Measurements from ENCODE around the gene CDH26.
"Not testable (repeated sequence)": the region's sequence is repeated elsewhere in the genome, so short reads cannot be mapped to it uniquely, and the experiment has no call there.

CDH26 gene

DNA sequence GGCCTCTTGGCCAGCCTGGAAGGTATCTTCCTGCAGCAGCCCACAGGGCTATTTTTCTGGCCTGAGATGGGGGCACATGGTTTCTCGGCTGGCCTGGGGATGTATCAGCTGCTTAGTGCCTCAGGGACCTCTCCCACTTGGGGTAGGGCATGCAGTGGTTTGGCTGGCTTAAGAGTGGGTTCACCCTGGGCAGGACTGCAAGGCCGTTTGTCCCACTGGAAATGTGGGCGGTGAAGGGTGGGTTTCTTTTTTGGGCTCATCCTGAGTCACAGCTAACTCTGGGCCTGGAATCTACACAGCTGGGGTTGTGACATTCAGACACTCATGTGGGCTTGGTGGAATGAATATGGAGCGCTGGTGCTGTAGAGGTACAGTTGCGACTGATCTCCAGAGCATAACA, 62.0 kb downstream of the CDH26 start:
- no peak for DNase-seq

DNA sequence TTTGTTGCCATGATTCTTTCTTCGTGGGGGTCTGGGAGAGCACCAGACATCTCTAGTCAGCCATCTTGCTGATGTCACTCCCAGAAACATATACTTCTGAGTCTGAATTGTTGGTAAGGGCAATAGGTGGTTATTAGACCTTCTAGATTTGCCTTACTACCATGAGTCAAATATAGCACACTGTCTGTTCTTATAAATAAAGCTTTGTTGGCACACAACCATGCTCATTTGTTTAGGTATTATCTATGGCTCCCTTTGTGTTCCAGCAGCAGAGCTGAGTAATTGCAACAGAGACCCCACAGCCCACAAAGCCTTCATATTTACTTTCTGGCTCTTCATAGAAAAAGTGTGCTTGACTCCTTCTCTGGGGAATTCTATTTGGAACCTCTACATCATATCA, 62.9 kb downstream of the CDH26 start:
- no peak for DNase-seq

DNA sequence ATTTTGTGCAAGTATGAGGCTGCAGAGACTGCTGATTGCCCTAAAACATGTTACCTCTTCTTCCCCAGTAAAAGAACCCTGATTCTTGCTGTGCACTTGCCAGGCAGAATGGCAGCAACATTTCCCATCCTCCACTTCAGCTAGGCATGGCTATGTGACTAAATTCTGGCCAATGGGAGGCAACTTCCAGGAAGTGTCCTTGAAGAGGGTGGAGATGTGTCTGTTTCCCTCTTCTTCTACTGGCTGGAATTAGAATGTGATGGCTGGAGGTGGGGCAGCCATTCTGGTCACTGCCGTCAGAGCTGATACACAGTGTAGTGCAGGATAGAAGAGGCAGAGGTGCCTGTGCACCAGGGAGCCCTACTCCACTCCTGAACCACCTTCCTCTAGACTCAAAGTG, 64.6 kb downstream of the CDH26 start:
- DNase-seq: no peak

DNA sequence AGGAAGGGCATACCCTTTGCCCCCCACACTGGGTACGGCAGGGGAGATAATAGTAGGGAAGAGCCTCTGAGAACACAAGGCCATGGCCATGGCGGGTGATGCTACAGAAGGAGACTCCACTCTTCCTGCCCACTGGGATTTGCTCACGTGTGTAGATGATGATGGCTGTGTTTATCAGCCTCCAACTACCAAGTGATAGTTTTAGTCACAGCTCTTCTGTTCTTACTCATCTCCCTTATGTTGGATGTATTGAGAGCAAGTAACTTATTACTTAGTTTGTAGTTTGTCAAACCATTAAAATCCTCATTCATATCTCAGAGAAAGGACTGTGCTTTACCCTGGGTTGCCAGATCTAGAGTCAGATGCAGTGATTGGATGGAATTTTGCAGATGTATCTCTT, 66.0 kb downstream of the CDH26 start:
- DNase-seq: no peak

DNA sequence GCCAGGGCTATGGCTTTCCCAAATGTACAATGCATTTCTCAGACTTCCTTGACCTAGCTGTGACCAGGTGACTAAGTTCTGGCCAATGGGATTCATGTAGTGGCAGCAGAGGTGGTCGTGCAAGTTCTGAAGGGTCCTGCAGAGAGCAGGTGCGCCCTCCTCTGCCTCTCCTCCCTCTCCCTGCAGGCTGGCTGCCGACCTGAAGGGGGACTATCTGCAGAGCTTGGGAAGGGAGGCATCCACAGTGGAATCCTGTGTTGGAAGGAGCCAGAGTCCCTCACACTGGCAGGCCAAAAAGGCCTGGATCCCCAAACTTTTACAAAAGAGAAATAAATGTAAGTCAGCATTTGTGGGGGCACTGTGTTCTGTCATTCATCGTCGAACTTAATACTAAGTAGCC, 66.6 kb downstream of the CDH26 start:
- no peak for DNase-seq

DNA sequence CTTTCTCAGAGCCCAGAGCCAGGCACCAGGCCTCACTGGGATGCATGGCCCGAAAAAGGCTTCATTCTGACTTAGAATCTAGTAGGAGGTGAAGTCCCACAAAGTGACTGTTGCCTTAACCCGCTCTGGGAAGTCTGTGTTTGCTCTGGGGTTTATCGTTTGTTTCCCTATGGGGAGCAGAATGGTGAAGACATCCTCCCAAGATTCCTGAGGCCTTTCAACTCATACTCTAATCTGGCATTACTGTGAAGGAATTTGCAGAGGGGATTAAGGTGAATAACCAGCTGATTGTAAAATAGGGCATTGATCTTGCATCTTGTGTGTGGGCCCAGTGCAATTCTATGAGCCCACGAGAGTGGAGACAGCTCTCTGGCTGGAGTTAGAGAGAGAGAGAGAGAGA, 67.8 kb downstream of the CDH26 start:
- DNase-seq: no peak

DNA sequence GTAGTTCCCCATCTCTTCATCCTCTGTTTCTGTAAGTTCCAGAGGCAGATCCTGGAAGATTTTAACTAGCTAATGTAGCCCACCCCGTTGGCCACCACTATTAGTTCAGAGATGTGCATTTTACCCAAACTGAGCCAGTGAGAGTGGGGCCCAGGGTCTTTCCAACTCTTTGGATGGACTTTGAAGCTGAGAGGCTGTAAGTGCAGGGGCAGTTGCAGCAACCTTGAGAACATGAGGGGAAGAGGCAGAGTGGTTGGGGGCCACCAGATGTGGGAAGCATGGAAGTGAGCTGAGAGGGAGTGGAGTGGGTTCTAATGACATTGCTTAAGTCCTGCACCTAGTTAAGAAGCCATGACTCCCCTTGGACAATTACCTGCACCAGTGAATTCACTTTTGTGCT, 72.2 kb downstream of the CDH26 start:
- DNase-seq: no peak

DNA sequence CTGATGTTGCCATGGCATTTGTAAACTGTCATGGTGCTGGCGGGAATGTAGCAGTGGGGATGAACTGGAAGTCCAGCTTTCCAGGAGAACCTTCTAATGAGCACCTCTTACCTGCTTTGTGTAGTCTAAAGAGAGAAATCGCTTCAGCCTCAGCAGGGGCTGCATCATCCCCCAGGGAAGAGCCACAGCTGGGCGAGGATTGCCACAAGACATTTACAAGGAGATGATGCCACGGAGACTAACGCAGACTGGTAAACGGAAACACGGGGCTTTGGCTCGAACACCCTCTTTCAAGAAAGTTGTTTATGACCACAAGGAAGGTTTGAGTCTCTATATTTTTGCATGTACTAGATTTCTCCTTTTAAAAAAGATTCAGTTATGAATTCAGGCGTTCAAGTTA, 72.9 kb downstream of the CDH26 start:
- no peak for DNase-seq

DNA sequence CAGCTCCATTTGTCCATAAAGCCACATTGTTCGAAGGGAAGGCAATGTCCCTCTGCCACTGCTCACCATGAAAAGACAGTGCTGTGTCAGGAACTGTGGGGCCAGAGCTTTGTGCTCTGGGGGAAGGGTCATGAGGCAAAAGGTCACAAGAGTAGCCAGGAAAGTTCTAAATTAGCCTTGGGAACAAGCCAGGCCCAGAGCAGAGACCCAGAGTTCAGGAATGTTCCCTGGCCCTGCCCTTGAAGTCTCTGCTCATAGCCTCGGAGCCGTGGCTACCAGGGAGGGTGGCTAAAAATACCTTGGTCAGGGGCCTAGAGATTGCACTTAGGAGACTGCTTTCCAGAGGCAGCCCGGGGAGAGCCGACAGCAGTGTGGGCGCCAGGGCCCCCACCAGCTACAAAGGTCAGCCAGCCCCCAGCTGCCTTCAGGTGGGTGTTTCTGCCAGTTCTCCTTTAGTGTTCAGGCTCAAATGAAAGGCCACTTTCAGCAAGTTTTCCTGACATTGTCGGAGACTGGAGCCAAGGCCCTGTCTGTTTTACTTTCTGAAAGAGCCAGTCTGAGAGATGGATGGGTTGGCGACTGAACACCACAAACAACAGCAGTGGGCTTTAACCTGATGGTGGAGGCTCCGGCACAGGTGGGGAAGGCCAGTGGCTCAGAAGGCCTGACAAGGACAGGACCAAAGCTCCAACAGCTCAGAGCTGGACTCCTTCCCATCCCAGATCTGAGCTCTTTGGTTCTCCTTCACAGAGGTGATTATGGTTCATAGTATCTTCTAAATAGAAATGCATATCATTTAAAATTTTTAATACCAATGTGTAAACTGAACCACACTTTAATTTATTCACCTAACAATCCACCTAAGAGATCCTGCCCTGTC, 76.2 kb downstream of the CDH26 start:
- no peak for DNase-seq

DNA sequence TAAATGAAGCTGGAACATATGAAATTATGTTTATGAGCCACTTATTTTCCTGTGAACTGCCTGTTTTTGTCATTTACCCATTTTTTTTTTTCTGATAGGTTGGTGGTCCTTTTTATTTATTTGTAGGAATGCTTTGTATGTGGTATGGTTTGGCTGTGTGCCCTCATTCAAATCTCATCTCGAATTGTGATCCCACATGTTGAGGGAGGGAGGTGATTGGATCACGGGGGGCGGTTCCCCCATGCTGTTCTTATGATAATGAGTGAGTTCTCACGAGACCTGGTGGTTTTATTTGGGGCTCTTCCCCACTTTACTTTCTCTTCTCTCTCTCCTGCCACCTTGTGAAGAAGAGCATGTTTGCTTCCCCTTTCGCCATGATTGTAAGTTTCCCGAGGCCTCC, 77.3 kb downstream of the CDH26 start:
- no peak for DNase-seq

DNA sequence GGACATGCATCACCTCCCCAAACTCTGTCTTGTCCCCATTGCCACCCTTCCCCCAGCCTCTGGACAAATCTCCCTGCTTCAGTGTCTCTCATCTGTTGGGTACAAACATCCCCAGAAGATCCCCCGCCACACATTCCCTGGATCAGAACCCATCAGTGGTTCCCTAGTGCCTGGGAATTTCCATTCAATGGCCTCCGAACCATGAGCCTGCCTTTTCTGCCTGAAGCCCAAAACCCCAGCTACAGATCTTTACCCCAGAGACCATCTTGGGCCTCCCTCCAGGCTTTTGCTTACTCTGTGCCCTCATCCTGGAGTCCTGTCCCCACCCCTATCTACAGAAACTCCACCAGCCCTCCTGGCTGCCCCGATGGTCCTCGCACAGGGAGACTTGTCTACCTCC, 78.1 kb downstream of the CDH26 start:
- no peak for DNase-seq

DNA sequence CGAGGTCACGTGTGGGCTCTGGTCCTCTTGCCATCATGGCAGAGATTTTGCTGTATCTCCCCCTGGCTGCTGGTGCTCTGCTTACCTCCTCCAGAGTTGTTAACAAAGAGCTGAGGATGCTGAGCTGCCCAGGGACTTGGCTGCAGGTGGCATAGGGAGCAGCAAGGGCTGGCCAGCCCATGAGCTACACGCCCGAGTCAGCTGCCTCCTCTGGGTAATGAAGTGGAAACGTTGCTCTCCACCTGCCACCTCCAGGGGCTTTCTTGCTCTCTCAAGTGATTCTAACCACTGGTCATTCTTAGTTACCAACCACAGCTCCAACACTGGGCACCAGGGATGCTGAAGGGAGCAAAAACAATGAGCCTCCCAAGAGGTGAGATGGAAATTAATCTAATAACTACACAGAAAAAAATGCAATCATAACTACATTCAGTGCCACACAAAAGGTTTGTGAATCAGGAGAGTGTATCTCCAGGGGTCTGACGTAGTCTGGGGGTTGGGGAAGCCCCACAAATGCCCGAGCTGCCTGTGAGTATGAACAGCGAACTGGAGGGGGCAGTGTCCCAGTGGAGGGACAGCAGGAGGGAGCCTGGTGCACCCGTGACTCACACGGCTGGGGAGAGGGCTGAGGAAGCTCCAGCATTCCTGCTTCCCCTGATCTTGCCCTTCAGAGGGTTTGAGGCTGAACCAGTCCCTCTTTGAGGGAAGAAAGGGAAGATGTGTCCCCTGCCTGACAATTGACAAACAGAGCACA, 78.7 kb downstream of the CDH26 start:
- DNase-seq: no peak

DNA sequence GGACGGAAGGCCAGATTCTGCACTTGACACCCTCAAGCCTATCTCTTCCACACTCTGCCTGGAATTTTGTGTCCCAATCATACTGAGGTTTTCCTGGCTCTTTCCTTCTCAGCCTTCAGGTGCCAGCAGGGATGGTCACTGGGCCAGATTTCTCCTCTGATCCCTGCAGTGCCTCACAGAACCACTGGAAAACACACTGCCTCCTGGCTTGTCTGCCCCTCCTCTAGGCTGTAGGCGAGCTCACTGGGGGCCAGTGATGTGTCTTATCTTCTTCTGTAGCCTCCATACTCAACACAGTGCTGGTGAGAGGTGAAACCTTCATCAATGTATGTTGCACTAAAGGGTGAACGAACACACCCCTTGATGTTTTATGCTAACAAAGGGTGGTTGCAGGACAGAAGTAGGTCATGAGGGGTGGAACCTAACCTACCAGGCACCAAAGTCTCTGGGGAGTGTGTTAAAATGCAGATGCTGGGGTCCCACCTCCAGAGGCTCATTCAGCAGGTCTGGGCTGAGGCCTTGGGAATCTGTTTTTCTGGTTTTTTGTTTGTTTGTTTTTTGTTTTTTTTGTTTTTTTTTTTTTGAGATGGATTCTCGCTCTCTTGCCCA, 80.3 kb downstream of the CDH26 start:
- no peak for DNase-seq

DNA sequence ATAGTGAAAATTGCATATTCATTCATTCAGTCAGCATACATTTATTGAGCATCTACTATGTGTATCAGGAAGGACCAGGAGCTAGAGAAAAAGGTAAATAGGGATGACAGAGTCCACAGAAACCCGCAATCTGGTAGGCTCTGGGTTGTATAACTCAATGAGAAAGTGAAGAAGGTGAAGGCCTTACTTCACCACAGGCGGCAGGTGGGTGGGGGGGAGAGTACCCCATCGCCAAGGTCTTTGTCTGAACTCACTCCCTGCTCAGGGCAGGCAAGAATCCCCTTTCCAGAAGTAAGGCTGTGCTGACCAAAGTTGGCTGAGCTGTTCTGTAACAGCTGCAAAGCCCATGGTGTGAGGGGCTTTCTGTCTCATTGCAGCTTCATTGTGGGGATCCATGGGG, 81.3 kb downstream of the CDH26 start:
- no peak for DNase-seq

DNA sequence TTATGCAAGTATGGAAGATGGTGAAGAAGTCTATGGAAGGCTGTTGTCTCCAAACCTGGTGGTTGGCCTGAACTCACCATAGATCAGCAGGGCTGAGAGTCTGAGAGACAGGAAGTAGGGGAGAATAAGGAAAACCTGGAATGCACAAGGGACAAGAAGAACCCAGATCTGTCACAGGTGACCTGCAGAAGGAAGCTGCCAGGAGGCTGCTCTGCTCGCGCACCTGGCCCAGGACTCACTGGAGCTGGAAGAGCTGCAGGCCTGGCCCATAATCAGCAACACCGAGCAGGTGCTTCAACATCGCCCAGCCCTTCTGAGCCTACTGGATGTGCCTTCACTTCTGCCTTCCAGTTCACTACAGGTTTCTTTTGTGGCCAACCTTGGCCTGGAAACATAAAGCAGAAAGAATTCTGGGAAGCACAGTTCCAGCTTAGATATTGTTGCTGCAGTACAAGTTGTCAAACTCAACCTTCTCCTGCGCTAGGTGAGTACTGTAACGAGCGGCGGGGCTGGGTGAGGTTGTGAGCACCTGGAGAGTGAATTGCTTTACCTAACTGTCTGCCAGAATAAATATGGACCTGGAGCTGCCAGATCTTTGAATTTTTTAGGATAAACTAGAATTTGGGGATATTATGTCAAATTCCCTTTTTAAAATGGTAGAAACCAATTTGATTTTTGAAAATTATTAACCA, 82.4 kb downstream of the CDH26 start:
- DNase-seq: no peak

DNA sequence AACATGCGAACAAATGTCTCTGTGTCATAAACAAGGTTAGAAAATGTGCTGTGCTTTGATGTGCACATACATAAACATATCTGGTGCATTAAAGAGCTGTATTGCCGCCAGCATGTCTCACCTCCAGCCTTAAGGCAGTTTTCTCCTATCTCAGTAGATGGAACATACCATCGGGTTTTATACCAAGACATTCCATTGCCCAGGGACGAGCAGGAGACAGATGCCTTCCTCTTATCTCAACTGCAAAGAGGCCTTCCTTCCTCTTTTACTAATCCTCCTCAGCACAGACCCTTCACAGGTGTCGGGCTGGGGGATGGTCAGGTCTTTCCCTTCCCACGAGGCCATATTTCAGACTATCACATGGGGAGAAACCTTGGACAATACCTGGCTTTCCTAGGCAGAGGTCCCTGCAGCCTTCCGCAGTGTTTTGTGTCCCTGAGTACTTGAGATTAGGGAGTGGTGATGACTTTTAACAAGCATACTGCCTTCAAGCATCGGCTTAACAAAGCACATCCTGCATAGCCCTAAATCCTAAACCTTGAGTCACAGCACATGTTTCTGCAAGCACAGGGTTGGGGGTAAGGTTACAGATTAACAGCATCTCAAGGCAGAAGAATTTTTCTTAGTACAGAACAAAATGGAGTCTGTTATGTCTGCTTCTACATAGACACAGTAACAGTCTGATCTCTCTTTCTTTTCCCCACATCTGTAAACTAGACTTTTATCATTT, 83.4 kb downstream of the CDH26 start:
- not testable (repeated sequence) for DNase-seq

DNA sequence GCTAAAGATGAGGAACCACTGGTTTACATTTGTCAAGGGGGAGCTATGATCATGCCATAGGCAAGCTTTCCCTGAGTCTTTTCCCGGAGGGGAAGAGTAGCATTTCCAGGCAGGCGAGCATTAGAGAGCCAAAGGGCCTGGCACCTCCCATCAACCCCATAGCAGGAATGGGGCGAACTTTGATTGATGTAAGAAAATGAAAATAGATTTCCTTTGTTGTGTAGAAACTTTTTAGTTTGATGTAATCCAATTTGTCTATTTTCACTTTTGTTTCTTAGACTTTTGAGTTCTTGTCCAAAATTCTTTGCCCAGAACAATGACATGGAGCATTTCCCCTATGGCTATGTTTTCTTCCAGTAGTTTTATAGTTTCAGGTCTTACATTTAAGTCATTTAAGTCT, 85.2 kb downstream of the CDH26 start:
- no peak for DNase-seq

DNA sequence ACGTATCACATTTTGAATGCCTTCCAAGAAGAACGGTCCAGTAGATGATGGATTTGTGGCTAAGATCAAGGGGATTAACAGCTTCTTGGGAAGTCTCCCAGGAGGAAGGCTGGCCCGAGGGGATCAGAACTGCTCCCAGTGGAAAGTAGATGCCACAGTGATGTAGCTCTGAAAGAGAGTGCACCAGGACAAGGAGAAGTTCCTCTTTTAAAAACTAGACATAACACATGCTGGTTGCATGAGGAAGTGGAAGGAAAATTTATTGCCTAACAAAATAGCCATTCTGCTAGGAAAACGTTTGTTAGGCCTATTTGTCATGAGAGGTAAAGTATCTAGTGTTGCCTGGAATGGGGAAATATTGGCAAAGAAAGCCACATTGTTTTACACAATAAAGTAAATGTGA, 87.8 kb downstream of the CDH26 start:
- peak; percentile 82 to 97 for DNase-seq

DNA sequence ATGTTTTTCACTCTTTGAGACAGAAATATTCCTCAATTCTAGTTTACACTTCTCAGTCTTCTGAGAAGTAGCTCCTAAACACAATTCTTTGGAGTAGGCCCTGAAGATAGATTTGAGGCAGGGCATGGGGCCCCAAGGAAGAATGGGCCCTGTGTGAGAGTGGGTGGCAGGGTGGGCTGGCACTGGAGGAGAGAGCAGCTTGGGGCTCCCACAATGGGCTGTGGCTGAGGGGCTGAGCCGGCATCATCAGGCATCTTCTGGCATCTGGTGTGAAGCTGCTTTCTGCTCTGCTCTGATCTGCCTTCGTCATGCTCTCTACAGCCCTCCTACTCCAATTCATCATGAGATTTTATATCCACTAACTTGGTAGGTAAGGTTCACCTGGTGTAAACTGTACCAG, 88.2 kb downstream of the CDH26 start:
- DNase-seq: no peak

DNA sequence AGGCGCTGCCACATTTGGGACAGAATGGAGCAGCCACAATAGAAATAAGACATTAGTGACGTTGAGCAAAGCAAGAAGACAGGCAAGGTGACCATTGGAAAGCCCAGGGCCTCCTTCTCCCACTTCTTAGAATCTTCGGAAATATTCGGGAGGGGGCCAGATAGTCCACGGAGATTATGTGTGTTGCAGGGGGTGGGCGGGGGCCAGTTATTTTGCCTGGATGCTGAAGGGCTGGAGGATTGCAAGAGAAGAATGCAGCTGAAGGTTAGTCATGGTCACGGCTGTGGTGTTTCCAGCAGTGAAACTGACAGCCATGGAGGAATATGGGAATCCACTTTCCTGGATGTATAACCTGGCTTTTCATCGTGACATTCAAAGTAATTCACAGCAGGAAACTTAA, 88.6 kb downstream of the CDH26 start:
- no peak for DNase-seq

DNA sequence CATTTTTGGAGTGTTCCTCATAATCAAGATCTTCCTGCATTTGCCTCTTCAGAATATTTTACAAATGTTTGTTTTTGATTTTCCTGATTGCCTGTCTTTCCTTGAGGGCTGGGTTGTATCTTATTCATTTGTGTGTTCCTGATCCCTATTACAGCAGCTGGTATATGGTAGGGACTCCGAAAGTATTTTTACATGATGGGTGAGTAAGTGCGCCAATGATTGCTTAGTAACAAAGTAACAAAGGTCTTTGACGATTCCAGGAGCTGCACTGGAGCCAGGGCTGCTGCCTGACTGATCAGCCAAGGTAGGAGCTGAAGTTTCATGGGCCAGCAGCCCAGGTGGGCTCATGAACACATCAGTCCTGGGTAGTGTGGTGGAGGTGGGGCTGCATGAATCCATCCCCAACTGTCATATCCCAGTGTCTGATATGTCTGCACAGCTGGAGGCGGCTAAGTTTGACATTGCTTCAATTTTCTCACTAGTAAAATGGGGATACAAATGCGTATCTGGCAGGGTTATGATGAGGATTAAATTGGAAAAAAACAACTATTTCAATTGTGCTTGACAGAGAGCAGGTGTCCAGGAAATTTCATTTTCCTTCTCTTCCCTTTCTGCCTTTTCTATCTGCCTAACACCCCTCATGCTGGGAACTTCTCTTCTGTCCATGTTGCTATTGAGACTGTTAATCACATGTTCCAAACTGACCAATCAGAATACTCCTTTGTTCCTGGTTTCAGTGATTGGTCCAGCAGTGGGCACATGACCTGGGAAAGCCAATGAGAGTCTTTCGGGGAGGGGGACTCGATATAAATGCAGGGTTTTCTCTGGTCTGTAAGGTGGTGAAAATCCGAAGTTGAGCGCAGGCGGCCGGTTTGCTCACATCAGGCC, 90.7 kb downstream of the CDH26 start:
- DNase-seq: no peak

All from inflammatory macrophage (primary cell).